Activated naive CD4-positive, alpha-beta T cell (primary cell): Measurements from ENCODE around the gene MOSPD3.

Experiments
- DNase-seq, 4 experiments: peaks; one replicate each; lab custom pipeline; 2025; lab: John Stamatoyannopoulos, UW

MOSPD3 gene

GRCh38 chr7:100591596-100591995 lies 20.7 kb upstream of the MOSPD3 start:
- no peak for DNase-seq

- no peak for DNase-seq
Observed at GRCh38 chr7:100595188-100595587, 17.2 kb upstream of the MOSPD3 start.

- DNase-seq, result no peak
Observed at GRCh38 chr7:100598425-100598824, 13.9 kb upstream of the MOSPD3 start.

GRCh38 chr7:100599911-100600729 lies 12.2 kb upstream of the MOSPD3 start:
- no peak for DNase-seq

- DNase-seq, result no peak
Observed at GRCh38 chr7:100600730-100601038, 11.7 kb upstream of the MOSPD3 start.

GRCh38 chr7:100602889-100603725 lies 9.2 kb upstream of the MOSPD3 start:
- DNase-seq, result no peak

- no peak for DNase-seq
Observed at GRCh38 chr7:100603726-100604027, 8.7 kb upstream of the MOSPD3 start.

- peak in 3 of 4 experiments; percentile 21 to 73 (median 59) for DNase-seq
Observed at GRCh38 chr7:100604028-100604975, 8.0 kb upstream of the MOSPD3 start.

- peak in 1 of 4 experiments; percentile 27 for DNase-seq
Observed at GRCh38 chr7:100604976-100605911, 7.1 kb upstream of the MOSPD3 start.

GRCh38 chr7:100606313-100606712 lies 6.0 kb upstream of the MOSPD3 start:
- no peak for DNase-seq

- no peak for DNase-seq
Observed at GRCh38 chr7:100607111-100607510, 5.2 kb upstream of the MOSPD3 start.

GRCh38 chr7:100609958-100610357 lies 2.4 kb upstream of the MOSPD3 start:
- no peak for DNase-seq

- no peak for DNase-seq
Observed at GRCh38 chr7:100612730-100613390, 520 bp downstream of the MOSPD3 start.

- DNase-seq, result no peak
Observed at GRCh38 chr7:100613412-100614175, 1.3 kb downstream of the MOSPD3 start.

- no peak for DNase-seq
Observed at GRCh38 chr7:100614308-100614861, 2.0 kb downstream of the MOSPD3 start.

- no peak for DNase-seq
Observed at GRCh38 chr7:100620239-100620638, 7.9 kb downstream of the MOSPD3 start.

- DNase-seq, result no peak
Observed at GRCh38 chr7:100620804-100621203, 8.5 kb downstream of the MOSPD3 start.

GRCh38 chr7:100621554-100621953 lies 9.2 kb downstream of the MOSPD3 start:
- DNase-seq, result no peak
